ENCODE data around the gene PCNP.
"Not testable (repeated sequence)": the region's sequence is repeated elsewhere in the genome, so short reads cannot be mapped to it uniquely, and the experiment has no call there.

PCNP gene

GRCh38 chr3:101634591-101635196, 60.7 kb downstream of the PCNP start:
- DNase-seq: no peak

DNA sequence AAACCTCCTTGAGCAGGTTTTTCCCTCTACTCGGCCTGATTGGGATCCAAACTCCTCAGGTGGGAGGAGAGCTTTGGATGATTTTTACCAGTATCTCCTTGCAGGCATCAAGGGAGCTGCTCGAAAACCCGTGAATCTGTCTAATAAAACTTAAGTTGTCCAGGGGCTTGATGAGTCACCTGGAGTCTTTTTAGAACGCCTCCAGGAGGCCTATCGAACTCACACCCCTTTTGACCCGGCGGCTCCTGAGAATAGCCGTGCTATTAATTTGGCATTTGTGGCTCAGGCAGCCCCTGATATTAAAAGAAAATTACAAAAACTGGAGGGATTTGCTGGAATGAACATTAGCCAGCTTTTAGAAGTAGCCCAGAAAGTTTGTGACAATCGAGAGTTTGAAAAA, 61.4 kb downstream of the PCNP start:
- DNase-seq: no peak

DNA sequence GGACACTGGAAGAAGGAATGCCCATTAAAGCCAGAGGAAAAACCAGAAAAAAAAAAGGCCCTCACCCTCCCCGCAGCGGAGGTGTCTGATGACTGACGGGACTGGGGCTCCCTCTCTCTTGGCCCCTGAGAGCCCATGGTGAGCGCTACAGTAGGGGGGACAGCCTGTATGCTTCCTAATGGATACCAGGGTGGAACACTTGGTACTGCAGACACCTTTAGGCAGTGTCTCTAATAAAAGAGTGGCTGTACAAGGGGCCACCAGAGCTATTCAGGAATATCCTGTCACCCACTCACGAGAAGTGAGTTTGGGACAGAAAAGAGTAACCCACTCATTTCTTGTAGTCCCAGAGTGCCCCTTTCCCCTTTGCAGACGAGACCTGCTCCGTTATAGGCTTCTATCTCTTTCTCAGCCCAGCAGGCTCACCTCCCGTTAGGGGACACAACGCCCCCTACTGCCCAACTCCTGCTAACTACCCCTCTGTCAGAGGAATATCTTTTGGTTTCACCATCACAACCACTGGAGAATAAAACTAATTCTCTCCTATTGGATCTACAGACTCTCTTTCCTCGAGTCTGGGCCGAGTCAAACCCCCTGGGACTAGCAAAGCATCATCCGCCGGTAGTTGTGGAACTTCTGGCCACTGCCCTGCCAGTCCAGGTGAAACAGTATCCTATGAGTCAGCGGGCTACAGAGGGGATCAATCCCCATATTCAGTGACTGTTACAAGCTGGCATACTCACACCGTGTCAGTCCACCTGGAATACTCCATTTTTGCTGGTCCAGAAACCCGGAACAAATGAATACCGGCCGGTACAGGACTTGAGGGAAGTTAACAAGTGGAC, 62.2 kb downstream of the PCNP start:
- DNase-seq: peak; percentile 13 to 60

DNA sequence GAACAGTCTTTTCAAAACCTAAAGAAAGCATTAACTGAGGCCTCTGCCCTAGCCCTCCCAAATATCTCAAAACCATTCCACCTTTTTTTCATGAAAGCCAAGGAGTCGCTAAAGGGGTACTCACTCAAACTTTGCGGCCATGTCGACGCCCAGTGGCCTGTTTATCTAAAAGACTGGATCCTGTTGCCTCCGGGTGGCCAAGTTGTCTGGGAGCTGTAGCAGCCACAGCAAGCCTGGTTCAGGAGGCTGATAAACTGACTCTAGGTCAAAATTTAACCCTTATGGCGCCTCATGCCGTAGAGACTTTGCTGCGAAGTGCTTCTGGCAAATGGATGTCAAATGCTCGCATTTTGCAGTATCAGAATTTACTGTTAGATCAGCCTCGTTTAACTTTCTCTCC, 63.5 kb downstream of the PCNP start:
- no peak for DNase-seq

DNA sequence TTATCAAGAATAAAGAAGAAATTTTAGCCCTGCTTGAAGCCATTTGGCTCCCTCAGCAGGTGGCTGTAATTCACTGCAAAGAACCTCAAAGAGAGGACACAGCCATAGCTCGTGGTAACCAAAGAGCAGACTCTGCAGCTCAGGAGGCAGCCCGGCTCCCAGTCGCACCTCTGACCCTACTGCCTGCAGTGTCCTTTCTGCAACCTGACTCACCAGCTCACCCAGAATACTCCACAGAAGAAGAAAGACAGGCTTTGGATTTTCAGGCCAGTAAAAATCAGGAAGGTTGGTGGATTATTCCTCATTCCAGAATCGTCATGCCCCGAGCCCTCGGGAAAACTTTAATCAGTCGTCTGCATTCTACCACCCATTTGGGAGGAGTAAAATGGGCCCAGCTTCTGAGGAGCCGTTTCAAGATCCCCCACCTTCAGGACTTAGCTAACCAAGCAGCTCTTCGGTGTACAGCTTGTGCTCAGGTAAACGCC, 64.3 kb downstream of the PCNP start:
- no peak for DNase-seq

GRCh38 chr3:101639280-101639963, 65.4 kb downstream of the PCNP start:
- DNase-seq: no peak

DNA sequence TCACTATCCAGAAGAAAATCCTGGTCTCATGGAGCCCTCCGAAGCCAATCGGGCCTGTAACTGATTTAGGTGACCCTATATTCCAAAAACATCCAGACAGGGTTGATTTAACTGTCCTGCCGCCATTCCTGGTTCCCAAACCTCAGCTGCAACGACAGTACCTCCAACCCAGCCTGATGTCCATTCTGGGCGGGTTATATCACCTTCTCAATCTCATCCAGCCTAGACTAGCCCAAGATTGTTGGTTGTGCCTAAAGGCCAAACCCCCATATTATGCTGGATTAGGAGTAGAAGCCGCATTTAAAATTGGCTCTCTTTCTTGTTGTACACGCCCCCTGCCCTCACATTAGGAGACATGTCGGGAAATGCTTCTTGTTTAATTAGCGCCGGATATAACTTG, 66.3 kb downstream of the PCNP start:
- no peak for DNase-seq

DNA sequence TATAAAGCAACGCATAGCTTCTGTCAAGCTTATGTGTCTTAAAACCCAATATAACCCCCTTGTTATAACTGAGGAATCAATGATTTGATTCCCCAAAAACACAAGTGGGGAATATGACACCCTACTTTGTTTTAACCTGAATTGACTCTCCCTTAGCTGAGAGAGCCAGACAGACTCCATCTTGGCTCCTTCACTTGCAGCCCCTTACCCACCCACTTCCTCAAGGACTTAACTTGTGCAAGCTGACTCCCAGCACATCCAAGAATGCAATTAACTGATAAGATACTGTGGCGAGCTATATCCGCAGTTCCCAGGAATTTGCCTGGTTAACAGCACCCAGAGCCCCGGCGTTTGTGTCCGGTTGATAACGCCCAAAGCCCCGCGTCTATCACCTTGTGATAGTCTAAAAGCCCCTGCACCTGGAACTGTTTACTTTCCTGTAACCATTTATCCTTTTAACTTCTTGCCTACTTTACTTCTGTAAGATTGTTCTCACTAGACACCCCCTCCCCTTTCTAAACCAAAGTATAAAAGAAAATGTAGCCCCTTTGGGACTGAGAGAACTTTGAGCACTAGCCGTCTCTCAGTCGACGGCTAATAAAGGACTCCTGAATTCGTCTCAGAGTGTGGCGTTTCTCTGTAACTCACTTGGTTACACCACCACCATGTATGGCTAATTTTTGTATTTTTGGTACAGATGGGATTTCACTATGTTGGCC, 67.6 kb downstream of the PCNP start:
- DNase-seq: not testable (repeated sequence)

- no peak for DNase-seq
Observed at GRCh38 chr3:101642441-101642840, 68.5 kb downstream of the PCNP start.

DNA sequence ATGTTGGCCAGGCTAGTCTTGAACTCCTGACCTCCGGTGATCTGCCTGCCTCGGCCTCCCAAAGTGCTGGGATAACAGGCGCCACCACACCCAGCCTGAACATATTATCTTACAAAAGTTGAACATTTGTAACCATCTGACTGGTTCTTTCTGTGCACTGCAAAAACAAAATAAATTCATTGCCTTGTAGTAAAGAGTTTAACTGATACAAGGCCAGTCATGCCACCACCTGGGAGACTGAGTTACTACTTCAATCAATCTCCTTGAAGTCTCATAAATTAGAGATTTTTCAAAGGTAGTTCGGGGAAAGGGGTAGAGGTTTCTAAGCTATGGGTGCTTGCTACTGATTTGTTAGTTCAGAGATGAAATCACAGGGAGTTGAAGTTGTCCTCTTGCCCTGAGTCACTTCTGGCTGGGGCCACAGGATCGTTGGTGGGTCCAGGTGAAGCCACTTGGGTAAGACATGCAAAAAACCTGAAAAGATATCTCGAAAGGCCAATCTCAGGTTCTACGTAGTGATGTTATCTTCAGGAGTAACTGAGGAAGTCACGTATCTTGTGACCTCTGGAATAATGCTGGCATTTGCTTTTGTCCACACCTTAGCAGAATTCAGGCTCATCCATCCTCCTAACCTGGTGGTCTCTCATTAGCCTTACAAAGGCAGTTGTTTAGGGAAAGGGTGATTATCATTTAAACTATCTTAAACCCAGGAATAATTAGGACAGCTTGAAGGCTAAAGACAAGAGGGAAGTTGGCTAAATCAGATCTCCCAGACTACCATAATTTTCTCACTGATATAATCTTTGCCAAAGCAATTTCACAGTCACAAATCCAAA, 69.2 kb downstream of the PCNP start:
- no peak for DNase-seq
